Adrenal gland (tissue), 5 donors: ENCODE measurements around the gene ABHD18.
"Not testable (repeated sequence)": the region's sequence is repeated elsewhere in the genome, so short reads cannot be mapped to it uniquely, and the experiment has no call there.

Experiments
- CTCF ChIP-seq, 6 experiments: fragments of 450-650 bp in 4 of 6; fragments of 200-600 bp in 2 of 6; sonication (generic) in 1 of 6; IDR thresholded peaks; 1 replicate in 5 of 6; 2 replicates in 1 of 6; pipeline versions ENCODE4 v1.5.1 to v1.8.0; 2016 to 2021; ENCODE audit warnings: antibody characterized with exemption in 6 of 6, mild to moderate bottlenecking in 2 of 6, moderate library complexity in 1 of 6
- POLR2A ChIP-seq, 2 donors: fragments of 450-650 bp; IDR thresholded peaks; one replicate each; pipeline ENCODE4 v1.6.1; 2017; ENCODE audit warnings: antibody characterized with exemption in 2 of 2, mild to moderate bottlenecking in 2 of 2, moderate library complexity in 1 of 2
- donor health status: DM: no; HTN: no; CAD: no.

GRCh38 chr4:128047514-128047913 is 82.3 kb downstream of the ABHD18 start:
- TF ChIP-seq CTCF, POLR2A (IDR thresholded peaks at IDR 0.05): not testable (repeated sequence)
